Activated CD4-positive, alpha-beta T cell treated with anti-CD3 and anti-CD28 coated beads, Interleukin-2, Interleukin-4, amounts not matched to agents 100 ng/mL and 50 ng/mL, durations not matched to agents 16 hours and 8 hours (primary cell): ENCODE results near the gene ANGPTL1.
"Not testable (repeated sequence)": the region's sequence is repeated elsewhere in the genome, so short reads cannot be mapped to it uniquely, and the experiment has no call there.

Experiments
- DNase-seq: peaks from one replicate; pipeline ENCODE4 v3.0.0-alpha.2; 2020; ENCODE audit warnings: low spot score

Gene ANGPTL1

DNA sequence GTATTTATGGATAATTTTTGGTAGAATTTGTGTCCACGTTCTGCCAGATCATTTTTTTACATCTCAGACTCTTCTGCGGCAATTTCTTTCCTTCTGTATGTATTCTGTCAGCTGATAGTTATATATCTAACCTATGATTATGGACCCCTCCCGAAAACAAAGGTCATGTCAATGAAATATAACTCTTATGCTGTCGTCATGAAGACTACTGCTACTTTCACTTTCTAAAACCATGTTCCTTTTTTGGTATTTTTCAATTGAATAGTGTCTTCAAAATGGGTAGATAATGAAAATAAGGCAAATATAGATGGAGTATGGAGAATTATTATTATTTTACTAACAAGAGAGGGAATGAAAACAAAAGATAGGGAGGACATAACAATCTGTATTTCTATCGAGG is 3.2 kb downstream of the ANGPTL1 start:
- DNase-seq: no peak

DNA sequence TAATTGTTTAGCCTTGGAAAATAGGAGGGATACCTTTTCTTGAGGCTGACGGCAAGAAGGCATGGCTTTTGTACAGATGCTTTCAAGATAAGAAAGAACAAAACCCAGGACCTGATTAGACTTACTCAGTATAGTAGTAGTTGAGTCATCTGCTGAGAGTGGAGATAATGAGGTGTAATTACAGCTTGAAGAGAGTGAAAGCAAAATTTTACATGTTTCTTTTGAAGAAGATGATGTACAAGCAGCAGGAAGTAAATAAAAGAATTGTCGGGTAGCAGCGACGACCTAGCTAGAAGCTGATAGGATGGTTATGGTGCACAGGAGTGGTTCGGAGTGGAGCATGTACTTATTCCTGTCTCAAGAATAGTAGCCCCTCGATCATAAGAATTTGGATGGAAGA is 6.6 kb downstream of the ANGPTL1 start:
- peak; percentile 31 for DNase-seq

DNA sequence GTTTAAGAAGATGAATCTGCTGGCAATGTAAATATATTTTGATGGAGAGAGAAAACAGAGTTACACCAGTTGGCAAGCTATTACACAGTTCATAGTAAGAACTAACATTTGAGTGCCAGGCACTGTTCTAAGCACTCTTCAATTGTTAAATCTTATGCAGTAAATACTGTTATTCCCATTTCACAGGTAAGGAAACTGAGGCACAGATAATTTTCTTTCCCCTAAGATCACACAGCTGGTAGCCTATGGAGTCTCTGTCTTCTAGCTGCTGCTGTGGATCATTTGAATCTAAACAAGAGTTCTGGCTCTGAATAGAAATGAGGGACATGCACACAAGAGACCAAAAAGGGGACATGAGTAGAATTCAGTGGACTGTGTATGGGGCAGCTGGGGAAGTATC is 8.0 kb downstream of the ANGPTL1 start:
- DNase-seq: no peak

DNA sequence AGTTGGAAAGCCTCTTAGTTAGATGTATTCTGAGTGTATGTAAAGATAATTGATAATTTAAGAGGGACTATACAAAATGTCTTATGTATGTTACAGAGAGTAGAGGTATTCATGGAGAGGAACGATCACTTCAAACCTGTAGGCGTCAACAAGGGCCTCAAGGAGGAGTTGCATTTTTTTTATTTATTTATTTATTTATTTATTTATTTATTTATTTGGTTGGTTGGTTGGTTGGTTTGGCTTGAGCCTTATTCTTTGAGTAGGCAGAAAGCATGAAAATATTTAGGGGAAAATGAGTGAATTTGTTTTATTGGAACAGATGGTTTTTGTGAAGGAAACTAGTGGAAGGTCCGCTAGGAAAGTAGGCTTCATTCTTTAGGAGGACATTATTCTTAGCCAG is 8.5 kb downstream of the ANGPTL1 start:
- DNase-seq: no peak

DNA sequence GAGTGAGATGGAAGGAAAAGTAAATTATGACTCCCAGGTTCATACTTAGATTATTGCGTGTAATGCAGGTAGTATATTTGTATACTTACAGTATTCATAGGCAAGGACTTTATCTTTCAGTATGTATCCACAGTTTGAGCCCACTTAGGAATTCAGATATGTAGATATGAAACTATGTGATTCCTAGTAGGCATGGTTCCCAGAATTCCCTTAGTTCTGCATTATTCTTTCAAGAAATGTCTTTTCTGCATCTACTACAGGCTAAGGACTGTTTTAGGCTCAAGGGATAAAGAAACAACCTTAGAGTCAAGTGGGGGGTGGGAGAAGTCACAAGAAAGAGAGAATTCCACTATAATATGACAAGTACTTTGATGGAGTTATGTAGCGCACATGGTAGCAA is 13.8 kb downstream of the ANGPTL1 start:
- no peak for DNase-seq

DNA sequence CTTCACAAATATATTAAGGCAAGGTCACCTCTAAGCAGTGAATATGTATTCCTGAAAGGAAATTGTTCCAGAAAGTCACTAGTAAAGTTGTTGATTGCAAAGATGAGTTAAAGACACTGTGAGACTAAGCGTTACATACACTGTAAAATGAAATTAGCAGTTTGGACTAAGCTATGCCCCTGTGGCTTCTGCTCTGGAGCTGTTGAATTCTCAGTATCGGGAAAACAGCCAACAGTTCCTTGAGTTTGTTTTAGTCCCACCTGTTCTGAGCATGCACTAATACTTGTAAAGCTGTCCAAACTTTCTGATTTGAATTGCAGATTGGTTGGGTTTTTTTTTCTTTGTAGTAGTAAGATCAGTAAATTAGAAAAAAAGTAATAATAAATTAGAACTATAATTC is 21.0 kb downstream of the ANGPTL1 start:
- no peak for DNase-seq

DNA sequence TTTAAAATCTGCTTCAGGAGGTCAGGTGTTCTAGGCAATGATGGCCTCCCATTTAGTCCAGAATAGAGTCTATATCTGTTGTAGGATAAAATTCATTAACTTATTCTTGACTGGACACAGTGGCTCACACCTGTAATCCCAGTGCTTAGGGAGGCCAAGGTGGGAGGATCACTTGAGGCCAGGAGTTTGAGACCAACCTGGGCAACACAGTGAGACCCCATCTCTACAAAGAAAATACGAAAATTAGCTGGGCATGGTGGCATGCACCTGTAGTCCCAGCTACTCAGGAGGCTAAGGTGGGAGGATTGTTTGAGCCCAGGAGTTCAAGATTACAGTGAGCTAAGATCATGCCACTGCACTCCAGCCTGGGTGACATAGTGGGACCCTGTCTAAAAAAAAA is 23.0 kb downstream of the ANGPTL1 start:
- not testable (repeated sequence) for DNase-seq

DNA sequence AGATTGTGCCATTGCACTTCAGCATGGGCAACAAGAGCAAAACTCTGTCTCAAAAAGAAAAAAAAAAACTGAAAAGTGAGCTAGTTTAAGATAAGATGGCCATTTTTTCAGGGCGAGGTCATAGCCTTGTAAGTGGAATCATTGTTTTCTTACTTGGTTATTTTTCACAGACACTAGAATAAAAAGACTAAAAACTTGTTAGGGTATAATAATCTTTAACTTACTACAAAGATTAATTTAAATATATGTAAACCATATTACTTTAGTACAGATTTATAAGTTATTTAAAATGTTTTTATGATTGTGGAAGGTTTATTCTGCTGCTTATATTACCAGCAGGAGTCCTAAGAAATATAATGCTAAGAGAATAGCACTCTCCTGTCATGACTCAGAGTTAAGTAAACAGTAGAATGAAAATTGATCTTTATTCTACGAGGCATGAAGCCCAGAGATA is 23.5 kb downstream of the ANGPTL1 start:
- DNase-seq: no peak

DNA sequence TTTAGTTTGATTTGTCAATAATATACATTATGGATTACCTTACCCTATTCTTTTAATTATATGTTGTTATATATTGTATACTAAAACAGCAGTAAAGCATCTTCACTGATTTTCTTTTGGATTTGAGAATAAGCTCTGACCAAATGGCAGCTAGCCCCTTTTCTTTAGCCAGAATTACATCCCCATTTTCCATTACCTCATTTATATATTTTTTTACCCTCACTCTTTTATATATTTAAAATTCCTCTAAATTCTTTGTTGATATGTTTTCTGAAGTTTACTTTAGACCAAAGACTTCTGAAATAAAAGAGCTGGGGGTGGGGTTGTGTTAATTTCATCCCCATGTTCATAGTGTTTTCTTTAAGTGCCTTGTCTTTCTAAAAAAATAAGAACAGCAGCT is 24.6 kb downstream of the ANGPTL1 start:
- no peak for DNase-seq

DNA sequence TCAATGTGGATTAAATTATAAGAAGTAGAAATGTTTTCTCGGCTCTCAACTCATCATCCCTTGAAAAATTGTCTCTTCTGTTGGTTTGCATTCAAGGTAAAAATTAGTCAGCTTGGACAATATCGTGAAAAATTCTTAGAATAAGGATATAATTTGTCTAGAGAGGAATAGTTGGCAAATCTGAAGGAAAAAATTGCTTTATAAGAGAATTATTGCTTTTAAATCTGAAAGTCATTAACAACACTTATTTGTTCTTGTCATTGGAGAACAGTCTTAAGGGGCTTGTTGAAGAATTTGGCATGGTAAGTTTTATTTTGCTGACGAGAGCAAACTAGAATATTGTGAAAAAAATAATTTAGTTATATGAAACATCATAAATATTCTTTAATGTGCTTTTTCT is 26.4 kb downstream of the ANGPTL1 start:
- DNase-seq: no peak

DNA sequence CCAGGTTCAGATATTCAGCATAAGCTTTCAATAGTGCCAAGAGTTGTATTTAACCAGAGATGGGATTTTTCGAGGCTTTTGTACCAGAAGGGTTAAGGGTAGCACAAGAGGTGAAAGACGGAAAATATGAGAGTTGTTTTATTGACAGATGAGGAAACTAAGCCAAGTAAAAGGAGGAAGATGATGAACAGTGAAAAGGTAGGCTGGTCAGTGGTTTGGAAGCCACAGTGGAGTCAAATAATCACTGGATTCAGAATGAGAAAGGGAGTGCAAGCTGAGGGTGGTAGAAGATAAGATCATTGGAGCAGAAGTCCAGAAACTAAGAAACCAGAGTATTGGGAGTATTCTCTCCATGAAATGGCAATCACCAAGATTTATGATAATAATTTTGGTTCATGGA is 45.7 kb downstream of the ANGPTL1 start:
- no peak for DNase-seq

DNA sequence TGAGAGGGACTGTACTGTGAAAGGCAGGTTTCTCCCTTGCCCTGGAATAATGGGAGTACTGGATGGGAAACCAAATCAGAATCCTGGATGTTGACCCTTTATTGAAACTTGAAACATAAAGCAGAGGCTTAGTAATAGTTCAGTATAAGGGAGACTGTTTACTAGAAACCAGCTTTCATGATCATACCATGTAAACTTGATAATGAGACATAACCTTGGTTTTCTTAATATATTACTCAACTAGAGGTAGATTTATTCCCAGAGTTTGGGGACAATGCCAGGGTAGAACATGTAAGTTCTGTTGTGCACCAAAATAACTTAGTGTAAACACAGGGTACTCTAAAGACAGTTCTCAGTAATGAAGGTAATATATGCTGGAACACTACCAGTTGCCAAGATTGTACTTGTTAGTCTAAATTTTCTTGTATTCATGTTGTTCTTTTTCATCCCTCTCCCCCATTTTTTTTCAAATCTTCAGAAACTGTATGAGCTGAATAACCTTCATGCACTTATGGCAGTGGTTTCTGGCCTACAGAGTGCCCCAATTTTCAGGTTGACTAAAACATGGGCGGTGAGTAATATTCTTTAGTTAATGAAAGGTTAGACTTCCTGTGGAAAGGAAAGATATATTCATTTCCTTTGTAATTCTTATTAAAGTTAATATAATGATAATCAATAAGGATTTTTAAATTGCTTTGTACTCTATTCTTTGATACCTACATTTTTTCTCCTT is 49.6 kb downstream of the ANGPTL1 start:
- peak; percentile 31 for DNase-seq

DNA sequence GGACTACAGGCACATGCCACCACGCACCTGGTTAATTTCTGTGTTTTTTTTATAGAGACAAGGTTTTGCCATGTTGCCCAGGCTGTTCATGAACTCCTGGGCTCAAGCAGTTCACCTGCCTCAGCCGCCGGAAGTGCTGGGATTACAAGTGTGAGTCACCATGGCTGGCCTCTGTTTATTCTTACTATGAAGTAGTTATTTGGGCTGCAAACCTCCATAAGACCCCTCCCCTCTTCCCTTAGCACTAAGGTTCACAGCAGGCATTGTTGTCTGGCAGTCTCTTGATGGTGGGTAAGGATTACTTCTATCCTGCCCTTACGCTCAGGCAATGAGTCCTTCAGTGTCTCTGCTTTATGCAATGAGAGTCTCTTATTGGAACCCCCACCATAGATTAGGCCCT is 51.8 kb downstream of the ANGPTL1 start:
- DNase-seq: no peak

DNA sequence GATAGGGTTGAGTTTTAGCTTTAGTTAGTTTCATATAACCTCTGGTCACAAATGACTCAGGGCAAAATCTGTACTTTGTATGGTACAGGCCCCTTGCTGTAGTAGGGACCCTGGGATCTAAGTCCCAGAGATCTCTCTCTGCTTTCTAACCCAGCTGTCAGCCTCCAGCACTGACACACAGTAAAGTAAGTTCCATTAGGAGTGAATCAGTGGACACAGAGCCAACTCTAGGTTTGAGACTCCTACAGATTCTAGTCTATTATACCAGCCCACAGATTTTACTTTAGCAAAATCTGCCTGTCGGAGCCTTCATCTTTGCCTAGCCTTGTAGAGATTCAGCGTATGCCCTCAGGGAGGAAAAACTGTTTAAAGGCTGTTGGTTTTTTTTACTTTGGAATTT is 52.5 kb downstream of the ANGPTL1 start:
- DNase-seq: no peak

DNA sequence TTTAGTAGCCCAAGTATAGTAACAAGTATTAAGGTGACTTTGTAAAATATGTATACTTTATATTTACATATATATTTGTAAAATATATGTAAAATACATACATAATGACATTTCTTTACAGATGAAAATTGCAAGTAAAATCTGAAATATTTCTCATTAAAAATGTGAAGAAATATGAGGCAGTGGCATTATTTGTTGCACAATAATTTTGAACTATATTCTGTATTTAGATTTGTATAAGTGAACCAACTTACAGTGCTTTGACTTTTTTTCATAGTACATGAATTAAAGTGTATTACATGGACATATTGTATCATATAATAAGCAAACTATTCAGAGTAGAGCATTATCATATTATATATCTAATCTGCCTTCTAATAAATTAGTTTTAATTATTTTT is 60.3 kb downstream of the ANGPTL1 start:
- no peak for DNase-seq

DNA sequence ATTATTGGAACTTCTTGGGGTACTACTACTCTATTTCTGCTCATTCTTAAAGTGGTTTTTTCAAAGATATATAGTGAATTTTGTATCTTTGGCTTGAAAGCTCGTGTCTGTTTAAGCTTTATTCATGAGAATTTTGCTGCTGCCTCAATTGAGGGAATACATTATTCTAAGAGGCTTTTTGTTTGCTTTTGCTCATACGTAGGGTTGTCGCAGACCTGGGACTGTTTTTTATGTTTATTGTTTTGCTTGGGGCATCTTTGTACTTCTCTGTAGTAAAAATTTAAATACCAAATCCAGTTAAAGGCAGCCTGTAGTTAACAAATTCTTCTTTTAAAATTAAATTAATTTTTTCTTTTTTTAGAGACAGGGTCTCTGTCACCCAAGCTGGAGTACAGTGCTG is 62.3 kb downstream of the ANGPTL1 start:
- DNase-seq: no peak

DNA sequence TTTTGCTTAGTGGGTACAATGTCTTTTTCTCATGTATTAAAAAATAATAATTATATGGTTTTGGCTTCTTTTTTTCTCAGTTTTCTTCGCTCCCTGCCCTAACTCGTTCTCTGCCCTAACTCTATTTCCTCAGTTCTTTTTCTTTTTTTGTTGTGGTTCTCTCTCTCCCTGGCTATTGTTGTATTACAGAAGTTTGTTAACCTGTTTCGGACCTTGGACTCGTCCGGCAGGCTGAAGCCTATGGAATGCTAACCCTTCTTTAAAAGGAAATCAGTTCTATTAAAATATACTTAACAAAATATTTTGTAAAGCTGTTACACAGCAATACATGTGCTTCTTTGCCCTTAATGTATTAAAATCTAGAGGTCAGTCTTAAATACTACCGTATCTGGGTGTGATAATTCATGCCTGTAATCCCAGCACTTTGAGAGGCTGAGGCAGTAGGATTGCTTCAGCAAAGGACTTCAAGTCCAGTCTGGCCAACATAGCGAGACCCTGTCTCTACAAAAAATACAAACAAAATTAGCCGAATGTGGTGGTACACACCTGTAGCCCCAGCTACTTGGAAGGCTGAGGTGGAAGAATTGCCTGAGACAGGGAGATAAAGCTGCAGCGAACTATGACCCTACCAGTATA is 64.1 kb downstream of the ANGPTL1 start:
- DNase-seq: no peak

DNA sequence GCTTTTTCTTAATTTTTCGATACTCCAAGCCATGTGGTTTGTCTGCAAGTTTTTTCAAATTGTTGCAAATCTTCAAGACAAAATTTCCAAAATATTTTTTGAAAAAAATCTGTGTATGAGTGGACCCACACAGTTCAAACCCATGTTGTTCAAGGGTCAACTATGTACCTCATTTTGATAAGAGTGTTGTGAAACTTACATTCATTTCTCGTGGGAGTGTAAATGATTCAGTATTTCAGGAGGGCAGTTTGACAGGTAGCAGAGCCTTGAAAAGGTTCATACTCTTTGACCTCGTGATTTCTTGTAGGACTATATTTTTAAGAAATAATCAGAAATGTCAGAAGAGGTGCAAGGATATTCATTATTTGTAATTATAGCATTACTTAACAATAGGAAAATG is 68.0 kb downstream of the ANGPTL1 start:
- no peak for DNase-seq
